KMS-11 (cell line): ENCODE data around the gene OR9A2.

ENCODE experiments used
- H2AFZ ChIP-seq: fragments of 200-600 bp; sonication (generic); 2 replicates; pipeline ENCODE4 v1.6.1; 2016; ENCODE audit warnings: antibody characterized with exemption, mixed run types, low read depth
- H3K27ac ChIP-seq: fragments of 200-600 bp; sonication (generic); 2 replicates; pipeline ENCODE4 v1.6.1; 2016; ENCODE audit warnings: mild to moderate bottlenecking, mixed run types
- H3K27me3 ChIP-seq: fragments of 200-600 bp; sonication (generic); 2 replicates; pipeline ENCODE4 v1.6.1; 2017; ENCODE audit warnings: mild to moderate bottlenecking, low read depth, mixed run types, moderate library complexity; ENCODE audit not compliant: insufficient read depth
- H3K36me3 ChIP-seq: fragments of 200-600 bp; sonication (generic); 2 replicates; pipeline ENCODE4 v1.6.1; 2017; ENCODE audit warnings: mild to moderate bottlenecking, mixed run types; ENCODE audit not compliant: insufficient read depth
- H3K4me1 ChIP-seq: fragments of 200-600 bp; sonication (generic); 2 replicates; pipeline ENCODE4 v1.6.1; 2016; ENCODE audit warnings: mild to moderate bottlenecking, low read depth, mixed run types; ENCODE audit not compliant: poor library complexity, severe bottlenecking
- H3K4me2 ChIP-seq: fragments of 200-600 bp; sonication (generic); 2 replicates; pipeline ENCODE4 v1.7.0; 2016; ENCODE audit warnings: mild to moderate bottlenecking, mixed run types
- H3K4me3 ChIP-seq: fragments of 200-600 bp; sonication (generic); IDR thresholded peaks from 2 replicates; pipeline ENCODE4 v1.6.1; 2017; ENCODE audit warnings: low read depth, low read length, mixed read lengths; ENCODE audit not compliant: insufficient read depth
- H3K79me2 ChIP-seq: fragments of 200-600 bp; sonication (generic); 2 replicates; pipeline ENCODE4 v1.6.1; 2016; ENCODE audit warnings: low read depth, mixed run types; ENCODE audit not compliant: insufficient read depth
- H3K9ac ChIP-seq: fragments of 200-600 bp; sonication (generic); 2 replicates; pipeline ENCODE4 v1.6.1; 2016; ENCODE audit warnings: mild to moderate bottlenecking, mixed run types
- H4K20me1 ChIP-seq: fragments of 200-600 bp; sonication (generic); 2 replicates; pipeline ENCODE4 v1.6.1; 2016; ENCODE audit warnings: mild to moderate bottlenecking, mixed run types; ENCODE audit not compliant: insufficient read depth
- TF ChIP-seq, protein P1 (sequence below): fragments of 200-600 bp; sonication (generic); conservative IDR thresholded peaks from 2 replicates; pipeline ENCODE4 v1.6.1; 2017; ENCODE audit warnings: low read depth, mild to moderate bottlenecking, antibody characterized with exemption, low read length, moderate library complexity, mixed read lengths

The OR9A2 gene

DNA sequence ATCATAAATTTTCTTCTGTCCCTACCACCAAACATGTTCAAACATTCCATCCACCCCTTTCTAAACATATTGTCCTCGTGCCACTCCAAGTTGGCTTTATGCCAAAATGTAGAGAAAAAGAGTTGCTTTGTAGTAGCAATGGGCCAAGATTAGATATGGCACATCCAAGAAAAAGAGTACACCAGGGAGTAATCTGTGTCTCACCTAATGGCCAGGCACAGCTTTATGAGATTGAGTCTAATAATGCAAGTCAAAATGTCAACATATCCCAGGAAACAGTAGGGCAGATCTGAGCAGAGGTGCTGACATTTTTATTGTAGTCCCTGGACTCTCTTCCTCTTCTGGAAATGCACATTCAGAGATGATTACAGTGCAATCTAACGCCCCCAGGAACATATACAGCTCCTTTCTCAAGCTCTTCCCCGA is 19.5 kb upstream of the OR9A2 start:
- H3K36me3 ChIP-seq = no peaks in the 10 kb centered on the region
- H4K20me1 ChIP-seq = no peaks in the 10 kb centered on the region
- no peaks in the 10 kb centered on the region for H3K27me3 ChIP-seq
- no peaks in the 10 kb centered on the region for H3K4me1 ChIP-seq
- TF ChIP-seq, protein P1, sequence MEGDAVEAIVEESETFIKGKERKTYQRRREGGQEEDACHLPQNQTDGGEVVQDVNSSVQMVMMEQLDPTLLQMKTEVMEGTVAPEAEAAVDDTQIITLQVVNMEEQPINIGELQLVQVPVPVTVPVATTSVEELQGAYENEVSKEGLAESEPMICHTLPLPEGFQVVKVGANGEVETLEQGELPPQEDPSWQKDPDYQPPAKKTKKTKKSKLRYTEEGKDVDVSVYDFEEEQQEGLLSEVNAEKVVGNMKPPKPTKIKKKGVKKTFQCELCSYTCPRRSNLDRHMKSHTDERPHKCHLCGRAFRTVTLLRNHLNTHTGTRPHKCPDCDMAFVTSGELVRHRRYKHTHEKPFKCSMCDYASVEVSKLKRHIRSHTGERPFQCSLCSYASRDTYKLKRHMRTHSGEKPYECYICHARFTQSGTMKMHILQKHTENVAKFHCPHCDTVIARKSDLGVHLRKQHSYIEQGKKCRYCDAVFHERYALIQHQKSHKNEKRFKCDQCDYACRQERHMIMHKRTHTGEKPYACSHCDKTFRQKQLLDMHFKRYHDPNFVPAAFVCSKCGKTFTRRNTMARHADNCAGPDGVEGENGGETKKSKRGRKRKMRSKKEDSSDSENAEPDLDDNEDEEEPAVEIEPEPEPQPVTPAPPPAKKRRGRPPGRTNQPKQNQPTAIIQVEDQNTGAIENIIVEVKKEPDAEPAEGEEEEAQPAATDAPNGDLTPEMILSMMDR = no peak
- H2AFZ ChIP-seq = no peak overlapping the region
- no peak overlapping the region for H3K27ac ChIP-seq
- H3K79me2 ChIP-seq = no peaks in the 10 kb centered on the region
- H3K4me2 ChIP-seq = no peak overlapping the region
- H3K9ac ChIP-seq = no peak overlapping the region
- no peak overlapping the region for H3K4me3 ChIP-seq

DNA sequence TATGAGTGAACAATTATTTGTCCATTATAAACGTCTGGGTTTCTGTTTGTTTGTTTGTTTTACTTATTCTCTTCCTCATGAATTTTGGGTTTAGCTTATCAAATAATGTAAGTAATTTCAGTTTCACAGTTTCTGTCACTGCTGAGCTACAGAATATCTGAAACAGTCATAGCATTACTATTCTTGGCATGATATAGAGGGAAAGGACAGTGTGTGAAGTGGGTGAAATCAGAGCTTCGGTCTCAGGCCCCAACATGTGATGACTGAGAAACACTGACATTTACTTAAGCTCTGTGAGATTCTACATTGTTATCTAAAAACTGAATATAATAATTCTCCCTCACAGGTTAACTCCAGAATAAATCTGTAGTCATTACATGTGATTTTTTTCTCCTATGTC is 16.5 kb upstream of the OR9A2 start:
- Histone ChIP-seq H3K36me3 (no peaks in the 10 kb centered on the region), H3K4me2 (no peak overlapping the region), H3K9ac (no peak overlapping the region), H3K4me1 (no peaks in the 10 kb centered on the region), H3K4me3 (no peak overlapping the region), H3K79me2 (no peaks in the 10 kb centered on the region), H3K27ac (no peak overlapping the region), H2AFZ (no peak overlapping the region), H4K20me1 (no peaks in the 10 kb centered on the region), H3K27me3 (no peaks in the 10 kb centered on the region)
- TF ChIP-seq, protein P1 = no peak

DNA sequence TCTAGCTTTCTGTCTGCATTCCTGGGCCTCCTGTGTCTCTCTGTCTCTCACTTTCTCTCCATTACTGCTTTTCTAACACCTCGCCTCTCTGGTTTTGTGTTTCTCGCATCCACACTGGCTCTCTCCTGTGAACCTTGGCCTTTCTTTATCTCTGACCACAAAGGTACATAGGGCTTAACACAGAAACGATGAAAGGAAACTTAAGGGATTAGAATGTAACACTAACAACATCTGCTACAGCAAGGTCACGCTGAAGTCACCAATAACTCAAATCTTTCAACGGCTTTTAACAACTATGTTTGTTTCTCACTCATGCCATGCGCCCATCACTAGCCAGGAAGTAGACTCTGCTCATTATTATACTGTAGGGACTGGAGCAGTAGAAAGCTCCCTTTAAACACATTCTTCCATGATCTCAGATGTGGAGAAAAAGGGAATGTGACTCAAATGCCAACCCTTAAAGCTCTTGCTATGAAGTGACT is 15.9 kb upstream of the OR9A2 start:
- no peaks in the 10 kb centered on the region for H3K27me3 ChIP-seq
- no peaks in the 10 kb centered on the region for H3K36me3 ChIP-seq
- TF ChIP-seq, protein P1 = no peak
- H2AFZ ChIP-seq = no peak overlapping the region
- H3K4me1 ChIP-seq = no peaks in the 10 kb centered on the region
- H4K20me1 ChIP-seq = no peaks in the 10 kb centered on the region
- no peaks in the 10 kb centered on the region for H3K79me2 ChIP-seq
- no peak overlapping the region for H3K4me3 ChIP-seq
- no peak overlapping the region for H3K27ac ChIP-seq
- H3K9ac ChIP-seq = no peak overlapping the region
- H3K4me2 ChIP-seq = no peak overlapping the region

DNA sequence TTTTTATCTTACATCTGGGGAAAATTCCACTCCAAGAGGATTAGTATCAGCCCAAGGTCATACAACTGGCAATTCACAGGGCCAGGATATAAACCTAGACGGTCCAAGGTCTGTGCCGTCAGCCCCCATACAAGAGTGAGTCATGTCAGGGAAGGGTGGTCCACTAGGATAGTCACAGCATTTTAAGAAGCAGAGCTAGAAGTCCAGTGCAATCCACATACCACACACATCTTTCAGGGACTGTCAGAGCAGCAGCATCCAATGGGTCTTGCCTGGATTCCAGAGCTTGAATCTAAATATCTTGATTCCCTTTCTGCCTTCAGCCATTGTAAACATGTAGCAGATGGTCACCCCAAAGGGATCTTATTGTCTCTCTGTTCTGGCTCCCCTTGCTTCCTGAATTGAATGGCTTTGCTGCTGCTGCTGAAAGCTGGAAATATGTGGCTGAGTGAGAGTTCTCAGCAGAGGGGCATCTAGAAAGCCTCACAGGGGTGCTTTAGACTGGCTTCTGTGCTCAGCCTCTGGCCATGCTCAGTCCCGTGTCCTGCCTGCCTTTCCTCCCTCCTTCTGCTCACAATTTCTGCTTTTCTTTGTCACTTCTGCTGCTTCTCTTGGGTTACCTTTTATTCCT is 15.3 kb upstream of the OR9A2 start:
- Histone ChIP-seq H3K4me2 (no peak overlapping the region), H3K4me3 (no peak overlapping the region)
- TF ChIP-seq, protein P1 = no peak

More for the DNA sequence above, 15.3 kb upstream of the OR9A2 start:
- Histone ChIP-seq H3K27ac (no peak overlapping the region), H4K20me1 (no peaks in the 10 kb centered on the region), H3K36me3 (no peaks in the 10 kb centered on the region), H2AFZ (no peak overlapping the region), H3K79me2 (no peaks in the 10 kb centered on the region), H3K4me1 (no peaks in the 10 kb centered on the region), H3K27me3 (no peaks in the 10 kb centered on the region), H3K9ac (no peak overlapping the region)
